Activated CD4-positive, CD25-positive, alpha-beta regulatory T cell treated with anti-CD3 and anti-CD28 coated beads, Interleukin-2, amount 50 U/mL, for 24 hours (primary cell): ENCODE data around the gene CRACDL.

Experiments
- ATAC-seq, 2 donors: fragments of 150-1000 bp; cut with Tn5 transposase; one replicate each; pipeline ENCODE4 v1.10.0; 2021; ENCODE audit warnings: mild to moderate bottlenecking in 1 of 2, moderate library complexity in 1 of 2

Gene CRACDL

DNA sequence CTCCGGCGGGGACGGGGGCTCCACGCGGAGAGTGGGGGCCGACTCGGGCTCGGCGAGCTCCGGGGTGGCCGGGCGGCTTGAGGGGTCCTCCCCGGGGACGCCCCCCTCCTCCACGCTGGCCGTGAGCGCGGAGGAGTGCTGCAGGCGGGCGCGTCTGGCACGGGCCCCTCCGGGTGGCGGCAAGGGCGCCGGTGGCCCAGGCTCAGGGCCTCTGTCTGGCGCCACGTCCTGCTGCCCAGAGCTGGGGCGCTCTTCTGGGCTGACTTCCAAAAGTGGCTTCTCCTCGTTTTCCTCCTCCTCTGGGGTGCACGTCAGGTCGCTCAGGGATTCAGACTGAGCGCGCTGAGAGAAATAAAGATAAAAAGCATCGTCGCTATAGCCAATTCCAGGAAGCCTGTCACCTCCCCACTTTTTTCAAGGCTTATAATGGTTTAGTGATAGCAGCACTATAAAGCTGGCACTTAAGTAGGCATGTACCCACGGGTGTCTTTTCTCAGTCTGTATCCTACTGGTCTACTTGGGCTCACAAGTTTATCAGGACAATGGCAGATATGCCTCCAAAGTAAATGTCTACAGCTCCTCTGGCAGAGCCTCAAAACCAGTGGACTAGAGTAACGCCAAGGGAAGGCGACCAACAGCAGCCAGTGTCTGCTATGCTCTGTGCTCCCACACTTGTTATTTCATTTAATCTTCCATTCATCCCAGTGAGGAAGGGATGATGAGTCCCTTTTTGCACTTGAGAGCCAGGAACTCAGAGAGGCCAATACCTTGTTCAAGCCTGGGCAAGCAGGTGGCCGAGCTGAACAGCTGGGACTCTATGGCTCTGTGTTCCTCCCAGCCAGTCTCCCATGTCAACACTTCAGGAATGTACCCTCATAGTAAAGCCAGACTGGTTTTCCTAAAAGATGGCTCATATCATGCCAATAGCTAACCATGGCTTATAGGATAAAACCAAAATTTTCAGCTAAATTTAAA is 112.5 kb downstream of the CRACDL start:
- ATAC-seq, result no peak

- peak; percentile 79 to 89 for ATAC-seq
Measured at GRCh38 chr2:98822301-98823164, 113.5 kb downstream of the CRACDL start.

GRCh38 chr2:98821629-98822135 is 114.3 kb downstream of the CRACDL start:
- ATAC-seq, result no peak

DNA sequence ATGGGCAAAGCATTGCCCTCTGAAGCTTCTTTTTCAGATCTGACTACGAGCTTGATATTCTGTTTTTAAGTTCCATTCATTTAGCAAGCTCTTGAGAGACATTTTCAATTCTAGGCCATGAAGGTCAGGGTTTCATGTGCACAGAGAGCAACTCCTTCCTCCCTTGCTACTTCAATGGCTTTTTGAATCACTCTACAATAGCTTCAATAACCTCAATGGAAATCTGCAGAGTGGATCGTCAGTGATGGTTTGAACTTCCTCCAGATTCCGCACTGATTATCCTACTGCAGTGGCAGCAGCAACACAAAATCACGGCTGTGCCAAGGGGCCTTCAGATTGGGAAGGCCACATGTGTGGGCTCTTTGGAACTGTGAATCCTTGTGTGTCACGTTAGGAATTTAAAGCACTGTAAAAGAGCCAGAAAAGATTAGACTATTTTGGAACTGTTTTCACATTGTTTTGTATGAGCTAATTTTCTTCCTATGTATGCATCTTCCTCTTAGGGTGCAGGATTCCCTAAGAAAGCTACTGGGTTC is 116.7 kb downstream of the CRACDL start:
- no peak for ATAC-seq

DNA sequence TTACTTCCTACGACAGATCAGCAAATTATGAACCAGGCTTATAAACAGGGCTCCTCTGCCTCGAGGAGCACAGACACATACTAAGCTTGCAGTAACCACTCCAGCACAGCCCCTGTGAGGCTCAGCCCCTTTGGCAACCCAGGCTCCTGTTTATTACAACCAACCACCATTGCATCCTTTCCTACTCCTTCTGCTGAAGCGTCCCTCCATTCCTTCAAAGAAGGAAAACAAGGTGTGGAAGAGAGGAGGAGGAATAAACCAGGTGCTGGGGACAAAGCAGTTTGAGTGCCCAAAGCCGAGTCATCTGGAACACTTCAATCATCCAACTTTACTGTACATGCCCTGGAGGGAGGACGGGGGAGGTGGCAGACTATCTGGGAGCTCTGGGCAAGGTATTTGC is 117.9 kb downstream of the CRACDL start:
- no peak for ATAC-seq

- ATAC-seq, result no peak
Measured at GRCh38 chr2:98816281-98816680, 119.7 kb downstream of the CRACDL start.

DNA sequence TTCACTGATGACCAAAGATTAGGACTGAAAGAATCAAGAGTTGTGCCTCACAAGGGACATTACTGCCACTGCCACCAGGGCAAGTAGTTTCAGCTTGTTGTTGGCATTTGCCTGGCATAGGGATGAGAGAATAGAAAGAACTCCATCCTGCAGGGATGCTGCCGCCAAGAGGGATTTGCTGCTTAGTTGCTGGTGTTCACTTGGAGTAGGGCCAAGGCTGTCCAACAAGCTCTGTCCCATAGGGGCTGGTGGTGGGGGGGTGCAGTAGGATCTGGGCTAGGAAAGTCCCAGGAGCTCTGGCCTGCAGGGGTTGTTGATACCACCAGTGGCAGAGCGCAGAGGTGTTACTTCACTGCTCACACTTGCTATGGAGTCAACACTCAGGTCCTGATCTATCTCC is 120.2 kb downstream of the CRACDL start:
- no peak for ATAC-seq

- no peak for ATAC-seq
Measured at GRCh38 chr2:98811766-98812165, 124.3 kb downstream of the CRACDL start.

GRCh38 chr2:98810588-98810928 is 125.5 kb downstream of the CRACDL start:
- ATAC-seq, result no peak

DNA sequence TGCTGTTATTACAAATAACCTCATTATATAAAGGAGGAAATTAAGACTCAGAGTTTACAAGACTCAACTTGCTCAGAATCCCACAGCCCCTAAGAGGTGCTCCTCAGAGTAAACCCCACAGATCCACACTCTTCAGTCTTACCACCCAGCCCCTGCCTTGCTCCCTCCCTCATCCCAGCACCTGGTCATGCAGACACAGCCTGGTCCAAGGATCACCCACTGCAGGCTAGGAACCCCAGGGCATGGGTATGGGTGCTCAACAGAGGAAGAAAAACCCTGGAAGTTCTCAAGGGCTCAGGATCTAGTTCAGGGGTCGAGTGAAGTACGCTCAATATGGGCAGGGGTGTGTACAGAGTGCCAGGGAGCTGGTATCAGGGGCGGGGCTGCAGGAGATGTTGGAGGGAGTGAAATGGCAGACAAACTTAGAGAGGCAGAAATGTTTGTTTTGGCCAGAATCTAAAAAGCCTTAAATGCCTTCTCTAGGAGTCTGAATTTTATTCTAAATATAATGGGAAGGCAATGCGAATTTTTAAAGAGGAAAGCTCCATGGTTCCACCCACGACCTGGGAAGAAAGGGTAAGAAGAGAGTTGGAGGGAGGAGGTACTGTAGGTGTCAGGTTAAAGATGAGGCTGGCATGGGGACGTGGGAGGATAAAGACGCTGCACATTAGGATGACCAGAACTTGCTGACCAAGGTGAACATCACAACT is 126.0 kb downstream of the CRACDL start:
- ATAC-seq, result no peak

GRCh38 chr2:98809116-98809515 is 126.9 kb downstream of the CRACDL start:
- no peak for ATAC-seq

- no peak for ATAC-seq
Measured at GRCh38 chr2:98808546-98808945, 127.5 kb downstream of the CRACDL start.

- ATAC-seq, result no peak
Measured at GRCh38 chr2:98807929-98808328, 128.1 kb downstream of the CRACDL start.

GRCh38 chr2:98807221-98807620 is 128.8 kb downstream of the CRACDL start:
- ATAC-seq, result peak; percentile 51 to 62

DNA sequence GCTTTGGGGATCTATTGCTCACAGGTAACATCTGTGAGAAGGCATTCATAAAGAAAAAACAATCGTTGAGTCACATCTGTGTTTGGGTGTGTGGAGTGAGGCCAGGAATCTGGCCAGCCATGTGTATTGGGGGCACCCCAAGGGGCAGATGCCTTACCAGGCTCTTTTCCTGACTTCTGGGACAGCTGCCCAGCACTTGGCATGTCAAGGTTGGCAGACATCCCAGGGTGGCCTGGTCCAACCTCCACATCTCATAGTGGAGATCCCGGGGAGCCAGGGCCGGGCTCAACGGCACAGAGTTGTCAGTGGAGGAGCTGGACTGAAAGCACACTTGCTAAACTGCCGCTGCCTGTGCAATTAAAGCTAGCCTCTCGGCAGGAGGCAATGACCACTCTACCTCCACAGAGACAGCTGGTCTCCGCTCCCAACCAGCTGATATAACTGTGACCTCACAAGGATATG is 129.8 kb downstream of the CRACDL start:
- no peak for ATAC-seq

- ATAC-seq, result no peak
Measured at GRCh38 chr2:98805412-98806171, 130.4 kb downstream of the CRACDL start.

GRCh38 chr2:98804736-98805135 is 131.3 kb downstream of the CRACDL start:
- ATAC-seq, result no peak

- ATAC-seq, result no peak
Measured at GRCh38 chr2:98804265-98804650, 131.8 kb downstream of the CRACDL start.

DNA sequence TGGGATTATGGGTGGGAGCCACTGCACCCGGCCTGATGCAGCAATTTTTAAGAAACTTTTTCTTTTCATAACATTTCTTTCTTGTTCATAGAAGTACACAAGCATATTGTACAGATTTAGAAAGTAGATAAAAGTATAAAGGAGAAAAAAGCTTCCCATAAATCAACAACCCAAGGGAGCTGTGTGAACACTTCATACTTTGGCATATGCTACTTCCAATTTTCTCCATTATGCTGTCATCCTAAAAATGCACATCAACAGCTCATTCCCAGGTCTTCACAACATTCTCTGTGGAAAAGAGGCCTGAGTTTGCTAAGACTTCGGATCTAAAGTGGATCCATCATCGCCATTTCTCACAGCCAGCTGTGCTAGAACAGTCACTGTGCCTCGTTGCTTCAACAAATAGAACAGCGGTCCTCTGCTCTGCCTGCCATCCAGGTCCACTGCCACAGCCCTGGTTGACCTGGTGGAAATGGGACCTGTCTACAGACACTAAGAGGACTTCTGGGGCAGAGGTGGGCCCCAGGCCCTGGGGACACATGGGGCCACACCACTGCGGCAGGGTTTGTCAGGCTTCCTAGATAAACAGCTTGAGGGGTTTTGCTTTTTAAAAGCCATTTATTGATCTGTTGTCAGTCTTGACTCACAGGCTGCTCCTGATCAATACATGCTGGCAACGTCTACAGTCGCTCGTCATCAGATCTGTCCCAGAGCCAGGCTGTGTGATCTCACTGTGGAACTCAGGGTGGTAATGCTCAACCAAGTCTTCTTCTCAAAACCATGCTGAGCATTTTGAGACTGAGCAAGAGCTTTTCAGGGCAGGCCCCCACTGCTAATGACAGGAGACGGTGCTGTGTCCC is 132.4 kb downstream of the CRACDL start:
- ATAC-seq, result no peak

GRCh38 chr2:98802344-98802743 is 133.7 kb downstream of the CRACDL start:
- no peak for ATAC-seq

DNA sequence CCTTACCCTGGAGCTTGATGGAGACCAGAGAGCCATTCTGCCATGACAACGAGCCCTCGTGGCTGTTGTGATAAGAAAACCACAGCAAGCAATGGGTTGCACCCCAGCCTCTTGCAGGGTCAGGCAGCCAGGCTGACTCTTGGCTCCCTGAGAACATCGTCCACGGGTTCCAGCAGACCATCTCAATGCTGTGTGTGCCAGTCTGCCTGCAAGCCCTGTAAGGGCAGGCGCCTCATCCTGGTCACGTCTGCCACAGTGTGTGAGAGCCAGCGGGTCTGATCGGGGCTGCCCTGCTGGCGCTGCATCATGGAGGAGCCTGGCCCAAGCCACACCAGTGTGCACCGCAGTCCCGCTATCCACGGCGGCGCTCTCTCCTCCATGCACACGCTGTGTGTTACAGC is 134.1 kb downstream of the CRACDL start:
- ATAC-seq, result no peak
